HG03066 (cell line): ENCODE measurements around the gene ODF2.

Experiments used
- ATAC-seq: cut with Tn5 transposase; IDR thresholded peaks from one replicate; pipeline ENCODE4 v1.9.1; 2021; ENCODE audit warnings: low read depth; ENCODE audit not compliant: unreplicated experiment

Gene ODF2

DNA sequence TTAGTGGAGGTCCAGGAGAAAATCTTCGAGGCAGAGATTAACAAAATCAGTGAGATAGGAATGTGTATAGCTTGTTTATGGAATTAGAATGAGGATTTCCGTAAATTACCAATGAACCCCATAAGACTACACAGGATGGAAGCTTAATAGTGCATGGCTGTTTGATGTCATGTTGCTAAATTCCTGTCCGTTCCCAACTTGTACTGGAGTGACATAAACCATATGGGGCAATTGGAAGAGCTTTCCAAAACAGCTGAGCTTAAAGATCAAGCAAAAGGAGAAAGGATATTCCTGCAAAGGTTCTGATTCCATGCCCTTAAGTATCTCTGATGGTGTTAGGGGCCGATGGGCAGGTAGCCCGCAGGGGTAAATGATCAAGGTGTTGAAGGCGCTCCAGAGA, 66.2 kb downstream of the ODF2 start:
- no peak for ATAC-seq

DNA sequence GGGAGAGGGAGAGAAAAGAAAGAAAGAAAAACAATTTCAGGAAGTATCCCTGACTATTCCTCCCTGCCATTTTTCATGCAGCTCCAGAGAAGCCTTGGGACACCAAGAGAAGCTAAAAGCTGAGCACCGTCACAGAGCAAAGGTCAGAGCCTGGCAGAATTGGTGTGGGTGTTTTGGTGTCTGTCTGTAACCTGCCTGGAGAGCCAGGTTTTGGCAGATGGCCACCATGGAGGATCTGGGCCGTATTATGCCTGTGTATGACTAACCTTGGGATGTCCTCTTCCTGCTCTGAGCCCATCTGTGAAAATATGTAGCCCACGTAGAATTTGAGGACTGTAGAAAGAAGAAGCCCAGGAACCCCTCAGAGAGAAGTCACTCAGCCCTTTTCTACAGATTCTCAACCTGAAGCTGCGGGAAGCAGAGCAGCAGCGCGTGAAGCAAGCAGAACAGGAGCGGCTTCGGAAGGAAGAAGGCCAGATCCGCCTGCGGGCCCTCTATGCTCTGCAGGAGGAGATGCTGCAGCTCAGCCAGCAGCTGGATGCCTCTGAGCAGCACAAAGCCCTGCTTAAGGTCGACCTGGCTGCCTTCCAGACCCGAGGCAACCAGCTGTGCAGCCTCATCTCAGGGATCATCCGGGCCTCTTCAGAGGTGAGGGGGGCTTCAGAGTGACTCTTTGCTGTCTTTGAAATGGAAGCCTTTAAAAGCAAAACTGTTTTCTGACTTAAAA, 67.6 kb downstream of the ODF2 start:
- ATAC-seq, result no peak

- ATAC-seq, result no peak
Observed at GRCh38 chr9:128526720-128527119, 70.9 kb downstream of the ODF2 start.

DNA sequence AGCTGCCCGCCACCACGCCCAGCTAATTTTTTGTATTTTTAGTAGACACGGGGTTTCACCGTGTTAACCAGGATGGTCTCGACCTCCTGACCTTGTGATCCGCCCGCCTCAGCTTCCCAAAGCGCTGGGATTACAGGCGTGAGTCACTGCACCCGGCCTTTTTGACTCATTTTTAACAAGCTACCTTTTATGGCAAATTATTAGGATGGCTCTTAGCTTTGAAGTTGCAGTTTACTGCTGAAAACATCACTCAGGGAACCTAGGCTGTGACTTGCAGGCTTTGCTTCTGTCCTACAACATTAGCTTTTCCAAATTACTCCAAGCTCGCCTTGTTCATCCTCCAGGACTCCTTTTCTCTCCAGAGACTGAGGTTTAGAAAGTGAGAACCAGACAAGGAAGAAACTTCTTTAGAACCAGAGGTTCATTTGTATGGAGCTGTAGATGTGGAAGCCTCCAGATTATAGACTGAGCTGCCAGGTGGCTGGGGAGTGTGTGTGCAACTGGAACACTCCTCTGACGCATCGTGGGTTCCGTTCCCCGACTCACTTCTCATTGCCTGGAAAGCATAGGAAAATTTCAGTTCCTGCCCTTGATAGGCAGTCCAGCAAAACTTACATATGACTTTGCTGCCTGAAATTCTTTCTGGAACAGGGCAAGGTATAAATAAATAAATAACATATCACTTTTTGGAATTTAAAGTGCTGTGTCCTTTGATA, 72.8 kb downstream of the ODF2 start:
- no peak for ATAC-seq

DNA sequence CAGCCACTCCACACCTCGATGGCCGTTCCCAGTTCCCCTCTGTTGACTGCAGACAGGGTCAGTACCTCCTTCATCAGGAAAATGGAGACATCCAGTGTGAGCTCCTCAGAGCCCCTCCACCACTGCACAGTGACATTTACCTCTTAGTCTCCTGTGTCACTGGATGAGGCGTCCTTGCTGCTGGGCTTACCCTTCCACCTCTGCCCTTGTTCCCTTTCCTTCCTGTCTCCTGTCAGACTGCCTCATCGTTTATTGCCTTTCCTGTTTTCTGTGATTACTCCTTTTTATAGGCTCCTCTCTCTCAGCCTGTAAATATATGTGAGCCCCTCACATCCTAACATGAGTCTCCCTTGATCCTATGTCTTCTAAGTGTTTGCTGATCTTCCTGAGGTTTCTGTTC, 73.4 kb downstream of the ODF2 start:
- ATAC-seq, result no peak

DNA sequence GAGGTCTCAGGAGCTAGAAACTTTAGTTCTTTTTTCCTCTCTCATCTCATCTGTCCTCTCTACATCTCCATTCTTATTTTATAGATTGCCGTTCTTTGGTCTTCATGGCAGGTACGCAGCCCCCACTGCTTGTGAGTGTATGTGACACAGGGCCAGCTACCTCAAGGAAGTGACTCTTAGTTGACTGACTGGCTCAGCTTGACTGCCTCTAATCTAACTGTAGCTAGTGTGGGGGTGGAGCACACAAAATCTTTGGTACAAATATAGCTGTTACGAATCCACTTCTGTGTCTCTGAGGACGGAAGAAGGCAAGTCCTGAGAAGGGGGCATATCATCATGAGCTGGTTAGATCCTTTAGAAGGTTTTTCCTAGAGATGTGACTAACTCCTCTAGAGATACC, 76.8 kb downstream of the ODF2 start:
- ATAC-seq, result no peak

DNA sequence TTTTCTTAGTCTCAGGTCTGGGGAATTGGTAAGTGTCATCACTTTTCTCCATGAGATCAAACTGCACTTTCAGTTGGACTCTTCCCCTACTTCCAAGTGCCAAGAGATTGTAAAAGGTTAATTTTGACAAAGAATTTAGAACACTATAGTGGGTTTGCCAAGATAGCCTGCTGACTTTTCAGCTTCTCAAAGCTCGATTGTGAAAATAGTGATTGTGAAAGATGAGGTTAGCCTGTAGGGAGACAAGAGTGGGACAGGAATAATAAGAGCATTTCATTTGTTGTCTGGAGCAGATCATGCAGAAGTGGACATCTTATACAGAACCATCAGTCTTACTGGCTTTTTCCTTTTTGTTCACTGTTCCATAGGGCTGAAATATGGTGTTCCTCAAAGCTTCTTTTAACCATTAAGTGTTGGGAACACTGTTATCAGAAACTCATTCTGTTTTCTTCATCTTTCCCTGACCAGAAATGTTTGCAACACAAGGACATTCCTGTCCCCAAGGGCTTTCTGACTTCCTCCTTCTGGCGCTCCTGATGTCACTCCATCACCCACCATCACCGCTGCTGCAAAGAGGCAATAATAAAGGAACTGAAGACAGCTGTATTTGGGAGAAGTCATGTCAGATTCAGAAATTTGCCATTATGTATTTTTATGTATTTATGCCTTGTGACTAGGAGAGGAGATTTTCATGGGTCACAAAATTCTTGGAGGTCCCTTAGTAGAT, 85.0 kb downstream of the ODF2 start:
- ATAC-seq, result no peak

DNA sequence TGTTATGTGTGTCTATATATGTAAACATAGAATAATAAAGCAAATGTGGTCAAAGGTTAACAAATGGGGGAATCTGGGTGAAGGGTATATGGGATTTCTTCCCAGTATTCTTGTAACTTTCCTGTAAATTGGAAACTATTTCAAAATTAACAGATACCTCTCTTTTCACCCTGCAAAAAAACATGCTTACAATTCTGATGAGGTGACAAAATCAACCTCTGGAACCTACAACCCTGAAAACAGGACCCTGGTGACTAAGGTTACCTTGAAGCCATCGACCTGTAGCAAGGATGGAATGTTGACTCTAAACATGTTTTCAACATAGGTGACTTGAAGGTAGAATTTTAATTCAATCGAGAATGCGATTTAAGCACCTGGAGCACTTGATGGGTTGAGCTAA, 90.7 kb downstream of the ODF2 start:
- no peak for ATAC-seq

DNA sequence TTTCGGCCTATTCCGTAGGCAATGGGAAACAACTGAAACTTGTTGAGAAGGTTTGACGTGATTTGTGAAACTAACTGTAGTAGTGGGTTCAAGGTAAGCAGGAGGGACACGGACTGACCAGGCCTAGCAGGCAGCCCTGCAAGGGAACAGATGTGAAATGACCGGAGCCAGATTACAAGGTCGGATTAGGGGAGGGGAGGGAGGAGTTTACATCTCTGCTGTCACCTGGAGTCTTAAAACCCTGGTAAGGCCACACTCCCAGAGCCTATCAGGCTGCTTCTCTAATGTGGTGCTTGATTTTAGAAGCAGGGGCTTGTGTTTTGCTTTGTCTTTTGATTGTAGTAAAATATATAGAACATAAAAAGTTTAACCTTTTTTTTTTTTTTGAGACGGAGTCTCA, 93.1 kb downstream of the ODF2 start:
- ATAC-seq, result no peak

DNA sequence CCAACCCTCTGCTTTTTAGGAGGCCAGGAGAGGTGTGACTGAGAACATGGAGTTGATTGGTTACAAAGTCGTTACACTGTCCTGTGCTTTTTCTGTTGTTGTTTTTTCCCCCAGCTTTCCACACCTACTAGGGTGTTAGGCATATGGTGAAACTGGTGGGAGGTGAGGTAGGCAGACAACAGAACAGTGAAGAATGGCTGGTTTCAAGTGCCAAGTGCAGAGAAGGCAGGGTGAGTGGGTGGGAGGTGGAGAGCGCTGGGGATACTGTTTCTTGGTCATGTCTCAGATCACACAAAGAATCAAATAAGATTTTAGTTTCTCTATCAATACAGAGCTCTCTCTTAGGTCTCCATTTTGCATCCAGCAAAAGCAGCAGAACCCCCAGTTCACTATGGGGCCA, 94.4 kb downstream of the ODF2 start:
- ATAC-seq, result no peak
